HG02973 (cell line): ENCODE data around the gene ALPK1.
"Not testable (repeated sequence)": the region's sequence is repeated elsewhere in the genome, so short reads cannot be mapped to it uniquely, and the experiment has no call there.

ENCODE experiments used
- ATAC-seq: cut with Tn5 transposase; IDR thresholded peaks from one replicate; pipeline ENCODE4 v1.9.1; 2021; ENCODE audit warnings: moderate library complexity; ENCODE audit not compliant: unreplicated experiment

ALPK1 gene

DNA sequence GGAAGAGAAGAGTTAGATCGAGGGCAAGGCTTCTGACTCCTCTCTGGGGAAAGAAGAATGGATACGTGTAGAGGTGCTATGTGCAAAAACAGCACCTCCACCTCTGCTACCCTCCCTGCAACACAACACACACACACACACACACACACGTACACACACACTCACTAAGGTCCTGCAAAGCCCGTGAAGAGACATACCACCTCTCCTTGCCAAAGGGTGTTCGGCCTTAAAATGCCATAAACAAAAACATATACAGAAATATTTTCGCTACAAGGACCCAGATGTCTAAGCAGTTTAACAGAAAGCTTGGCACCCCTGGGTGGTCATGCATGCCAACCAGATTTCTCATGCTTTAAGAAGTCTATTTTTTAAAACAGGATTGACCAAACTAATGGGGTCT, 13.0 kb upstream of the ALPK1 start:
- no peak for ATAC-seq

GRCh38 chr4:112284662-112285411, 12.3 kb upstream of the ALPK1 start:
- no peak for ATAC-seq

DNA sequence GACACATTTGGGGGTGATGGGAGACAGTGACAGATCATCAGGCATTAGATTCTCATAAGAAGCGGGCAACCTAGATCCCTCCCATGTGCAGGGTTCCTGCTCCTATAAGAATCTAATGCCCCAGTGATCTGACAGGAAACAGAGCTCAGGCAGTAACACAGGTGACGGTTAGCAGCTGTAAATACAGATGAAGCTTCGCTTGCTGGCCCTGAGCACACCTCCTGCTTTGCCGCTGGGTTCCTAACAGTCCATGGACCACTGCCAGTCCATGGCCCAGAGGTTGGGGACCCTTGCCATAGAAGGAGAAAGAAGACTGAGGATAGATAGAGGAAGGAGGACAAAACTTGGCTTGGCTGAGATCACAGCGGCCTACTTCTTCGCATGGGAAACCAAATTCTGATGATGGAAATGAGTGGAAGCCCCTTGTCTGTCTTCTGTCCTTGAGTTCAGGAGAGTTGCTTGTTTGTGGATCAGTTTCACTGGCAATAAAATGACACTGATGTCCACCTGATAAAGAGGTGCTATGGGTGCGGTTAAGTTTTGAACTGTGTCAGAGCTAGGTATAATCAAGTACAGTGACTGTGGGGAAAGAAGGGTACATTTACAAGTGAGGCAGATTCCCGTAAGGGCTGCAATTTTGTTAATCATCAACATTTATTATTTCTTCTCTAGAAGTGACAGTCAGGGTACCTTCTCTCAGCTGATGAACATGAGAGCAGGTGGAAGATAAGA, 9.7 kb upstream of the ALPK1 start:
- no peak for ATAC-seq

- ATAC-seq, result peak; percentile 22
These were observed 8.7 kb upstream of the ALPK1 start for GRCh38 chr4:112288455-112288854.

DNA sequence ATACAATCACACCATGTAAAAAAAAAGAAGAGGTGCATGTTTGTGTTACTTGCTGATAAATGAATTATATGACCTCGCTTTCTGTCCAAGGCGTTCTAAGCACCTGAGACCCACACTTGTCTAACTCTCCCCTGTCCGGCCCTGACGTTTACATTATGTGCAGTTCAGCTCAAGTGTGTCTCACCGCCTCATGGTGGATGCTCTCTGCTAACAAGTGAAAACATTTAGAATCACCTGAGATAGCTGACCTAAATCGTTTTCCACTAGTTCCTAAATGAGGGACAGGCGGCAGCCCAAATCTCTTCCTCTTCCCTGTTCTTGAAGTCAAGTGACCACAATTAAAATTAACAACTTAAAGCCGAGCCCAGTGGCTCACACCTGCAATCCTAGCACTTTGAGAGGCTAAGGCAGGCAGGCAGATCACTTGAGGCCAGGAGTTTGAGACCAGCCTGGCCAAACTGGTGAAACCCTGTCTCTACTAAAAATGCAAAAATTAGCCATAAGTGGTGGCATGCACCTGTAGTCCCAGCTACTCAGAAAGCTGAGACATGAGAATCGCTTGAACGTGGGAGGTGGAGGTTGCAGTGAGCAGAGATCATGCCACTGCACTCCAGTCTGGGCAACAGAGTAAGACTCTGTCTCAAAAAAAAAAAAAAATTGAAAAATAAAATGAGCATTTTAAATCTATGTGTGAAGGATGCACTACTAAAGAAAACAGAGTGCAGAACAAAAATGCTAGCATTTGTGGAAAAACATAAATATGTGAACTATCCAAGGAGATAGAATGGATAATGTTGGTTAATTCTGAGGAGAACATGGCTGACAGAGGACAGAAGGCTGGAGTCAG, 7.5 kb upstream of the ALPK1 start:
- no peak for ATAC-seq

DNA sequence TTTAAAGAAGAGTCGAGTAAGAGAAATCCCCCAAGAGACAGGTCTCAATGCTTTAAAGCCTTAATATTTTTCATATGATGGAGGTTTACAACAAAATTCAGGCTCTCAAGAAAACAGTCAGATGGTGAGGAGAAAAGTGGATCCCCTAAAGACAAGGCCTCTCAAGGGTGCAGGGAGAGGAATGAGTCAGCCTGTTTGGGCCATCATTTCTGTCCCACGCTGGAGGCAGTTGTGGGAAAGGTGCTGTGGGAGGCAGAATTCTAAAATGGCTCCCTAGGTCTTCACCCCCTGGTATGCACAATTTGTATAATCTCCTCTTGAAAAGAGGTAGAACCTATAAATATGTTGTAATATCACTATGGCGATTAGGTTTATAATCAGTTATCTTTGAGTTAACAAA, 6.8 kb upstream of the ALPK1 start:
- peak; percentile 27 for ATAC-seq

GRCh38 chr4:112299721-112300120, 2.6 kb downstream of the ALPK1 start:
- ATAC-seq, result no peak

DNA sequence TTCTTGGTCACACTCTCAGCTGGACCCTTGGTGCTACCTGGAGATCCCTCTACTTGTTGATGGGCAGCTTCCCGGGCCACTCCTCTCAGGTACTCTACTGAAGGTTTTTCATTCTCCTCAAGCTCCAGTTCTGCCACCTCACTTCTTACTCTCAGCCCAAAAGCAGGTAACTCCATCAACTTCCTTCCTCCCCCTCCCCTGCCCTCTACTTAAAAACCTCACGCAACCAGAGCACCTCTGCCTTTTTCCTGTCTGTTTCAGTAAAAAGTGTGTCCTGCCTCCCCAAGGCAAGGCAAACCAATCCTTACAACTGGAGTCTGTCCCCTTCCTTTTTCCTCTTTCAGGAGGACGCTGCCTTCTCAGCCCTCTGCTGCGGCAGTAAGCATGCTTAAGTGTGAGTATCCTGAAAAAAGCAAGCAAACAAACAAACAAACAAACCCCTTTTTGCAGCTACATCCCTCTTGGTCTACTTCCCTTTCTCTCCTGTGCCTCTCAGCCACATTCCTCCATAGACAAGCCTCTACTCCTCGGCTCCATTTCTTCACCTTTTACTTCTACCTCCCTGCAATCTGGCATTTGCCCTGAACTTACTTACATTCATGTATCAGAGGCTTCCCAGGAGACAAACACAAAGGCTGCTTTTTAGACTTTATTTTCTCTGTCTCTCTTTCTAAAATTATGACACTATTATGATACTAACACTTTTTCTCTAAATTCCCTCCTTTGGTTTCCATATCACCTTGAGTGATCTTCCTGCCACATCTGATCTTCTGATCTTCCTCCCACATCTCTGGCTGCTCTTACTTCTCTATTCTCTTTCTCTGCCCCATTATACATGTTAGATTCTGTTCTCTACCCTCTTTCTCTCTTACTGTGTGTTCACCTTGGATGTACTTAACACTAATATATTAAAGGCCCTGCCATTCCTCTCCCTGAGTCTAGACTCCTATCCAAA, 5.4 kb downstream of the ALPK1 start:
- ATAC-seq, result peak; percentile 76

DNA sequence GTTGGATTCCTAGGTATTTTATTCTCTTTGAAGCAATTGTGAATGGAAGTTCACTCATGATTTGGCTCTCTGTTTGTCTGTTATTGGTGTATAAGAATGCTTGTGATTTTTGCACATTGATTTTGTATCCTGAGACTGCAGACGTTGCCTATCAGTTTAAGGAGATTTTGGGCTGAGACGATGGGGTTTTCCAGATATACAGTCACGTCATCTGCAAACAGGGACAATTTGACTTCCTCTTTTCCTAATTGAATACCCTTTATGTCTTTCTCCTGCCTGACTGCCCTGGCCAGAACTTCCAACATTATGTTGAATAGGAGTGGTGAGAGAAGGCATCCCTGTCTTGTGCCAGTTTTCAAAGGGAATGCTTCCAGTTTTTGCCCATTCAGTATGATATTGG, 8.3 kb downstream of the ALPK1 start:
- ATAC-seq, result not testable (repeated sequence)

DNA sequence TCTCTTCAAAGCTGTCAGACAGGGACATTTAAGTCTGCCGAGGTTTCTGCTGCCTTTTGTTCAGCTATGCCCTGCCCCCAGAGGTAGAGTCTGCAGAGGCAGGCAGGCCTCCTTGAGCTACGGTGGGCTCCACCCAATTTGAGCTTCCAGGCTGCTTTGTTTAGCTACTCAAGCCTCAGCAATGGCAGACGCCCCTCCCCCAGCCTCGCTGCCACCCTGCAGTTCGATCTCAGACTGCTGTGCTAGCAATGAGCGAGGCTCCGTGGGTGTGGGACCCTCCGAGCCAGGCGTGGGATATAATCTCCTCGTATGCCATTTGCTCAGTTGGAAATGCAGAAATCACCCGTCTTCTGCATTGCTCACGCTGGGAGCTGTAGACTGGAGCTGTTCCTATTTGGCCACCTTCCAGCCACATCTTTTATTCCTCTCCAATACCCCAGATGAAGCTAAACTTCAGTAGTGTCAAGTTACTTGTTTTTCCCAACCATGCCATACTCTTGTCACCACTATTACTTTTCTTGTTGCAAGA, 12.2 kb downstream of the ALPK1 start:
- not testable (repeated sequence) for ATAC-seq

DNA sequence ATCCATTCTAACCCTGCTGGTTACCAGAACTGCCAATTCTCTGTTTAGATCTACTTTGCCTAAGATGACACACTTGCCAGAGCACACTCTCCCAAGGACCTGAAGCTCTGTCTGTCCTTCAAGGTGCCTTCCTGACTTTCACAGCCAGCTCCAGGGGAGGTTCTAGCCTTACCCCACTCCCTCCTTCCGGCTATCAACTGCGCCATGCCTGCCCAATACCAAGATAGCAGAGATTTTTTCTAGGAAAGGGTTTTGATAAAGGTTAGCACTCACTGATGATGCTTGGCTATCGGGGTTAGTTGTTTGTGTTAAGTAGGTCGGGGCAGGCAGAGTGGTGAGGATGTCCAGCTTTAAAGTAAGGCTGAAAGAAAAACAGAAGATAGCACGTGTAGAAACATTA, 14.3 kb downstream of the ALPK1 start:
- no peak for ATAC-seq

DNA sequence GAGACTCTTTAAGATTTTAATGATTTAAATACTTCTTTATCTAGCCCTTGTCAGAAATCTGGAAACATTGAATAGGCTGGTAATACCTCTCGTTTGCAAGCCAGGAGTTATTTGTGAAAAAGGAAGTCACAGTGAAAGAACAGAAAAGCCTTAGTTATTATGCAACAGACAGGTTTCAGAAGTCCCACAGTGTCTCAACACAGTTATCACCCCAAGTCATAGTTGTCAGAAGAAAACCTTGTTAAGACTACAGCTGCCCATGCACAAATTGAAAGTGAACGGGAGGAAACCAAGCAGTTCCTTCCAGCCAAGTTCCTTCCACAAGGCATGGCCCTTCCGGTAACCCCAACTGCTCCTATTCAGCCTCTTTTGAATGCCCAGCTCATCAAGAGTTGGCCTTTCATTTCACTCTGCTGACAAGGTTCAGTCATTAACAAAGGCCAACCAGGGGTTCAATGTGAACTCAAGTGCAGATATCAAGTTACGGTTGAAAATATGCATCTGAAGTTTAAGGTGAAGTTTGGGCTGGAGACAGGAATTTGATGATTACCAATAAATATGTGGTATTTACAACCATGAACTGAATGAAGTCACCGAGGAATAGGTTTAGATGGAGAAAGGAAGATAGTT, 15.6 kb downstream of the ALPK1 start:
- ATAC-seq, result peak; percentile 98

- no peak for ATAC-seq
These were observed 18.3 kb downstream of the ALPK1 start for GRCh38 chr4:112315446-112315845.

GRCh38 chr4:112316360-112316759, 19.2 kb downstream of the ALPK1 start:
- ATAC-seq, result no peak

DNA sequence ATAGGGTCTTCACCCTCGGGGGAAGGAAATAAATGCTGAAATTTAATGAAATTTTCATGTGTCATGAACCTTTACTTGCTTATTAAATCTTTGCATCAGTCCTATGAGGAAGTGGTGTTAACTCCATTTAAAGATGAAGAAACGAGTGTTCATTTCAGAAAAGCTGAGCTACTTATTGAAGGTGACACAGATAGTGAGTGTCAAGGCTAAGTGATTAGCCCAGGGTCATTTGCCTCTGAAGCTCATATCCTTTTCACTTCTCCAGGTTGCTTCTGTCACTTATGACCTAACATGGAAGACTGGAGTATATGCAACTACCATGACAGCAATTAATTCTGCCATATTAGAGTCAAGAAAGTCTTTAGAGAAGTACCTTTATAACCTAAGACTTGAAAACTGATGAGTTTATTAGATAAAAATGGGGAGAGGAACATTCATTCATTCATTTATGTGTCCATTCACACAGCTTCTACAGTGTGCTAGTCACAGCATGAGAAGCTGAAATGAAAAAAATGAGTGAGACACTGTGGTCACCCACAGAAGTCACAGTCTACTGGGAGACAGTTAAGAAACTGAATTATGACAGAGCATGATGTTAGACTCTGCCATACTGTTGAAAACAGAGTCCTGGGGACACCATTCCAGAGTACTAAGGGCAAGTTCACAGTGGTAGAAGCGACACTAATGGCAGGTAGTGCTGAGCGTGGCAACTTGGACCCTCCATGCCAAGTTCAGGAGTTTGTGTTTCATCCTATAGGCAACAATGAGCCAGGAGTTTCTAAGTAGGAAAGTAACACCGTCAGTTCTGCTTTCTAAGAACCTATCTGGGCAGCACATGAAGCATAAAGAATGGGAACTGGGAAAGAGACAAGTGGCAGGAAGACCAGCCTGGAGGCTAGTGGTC, 21.3 kb downstream of the ALPK1 start:
- peak; percentile 95 for ATAC-seq

DNA sequence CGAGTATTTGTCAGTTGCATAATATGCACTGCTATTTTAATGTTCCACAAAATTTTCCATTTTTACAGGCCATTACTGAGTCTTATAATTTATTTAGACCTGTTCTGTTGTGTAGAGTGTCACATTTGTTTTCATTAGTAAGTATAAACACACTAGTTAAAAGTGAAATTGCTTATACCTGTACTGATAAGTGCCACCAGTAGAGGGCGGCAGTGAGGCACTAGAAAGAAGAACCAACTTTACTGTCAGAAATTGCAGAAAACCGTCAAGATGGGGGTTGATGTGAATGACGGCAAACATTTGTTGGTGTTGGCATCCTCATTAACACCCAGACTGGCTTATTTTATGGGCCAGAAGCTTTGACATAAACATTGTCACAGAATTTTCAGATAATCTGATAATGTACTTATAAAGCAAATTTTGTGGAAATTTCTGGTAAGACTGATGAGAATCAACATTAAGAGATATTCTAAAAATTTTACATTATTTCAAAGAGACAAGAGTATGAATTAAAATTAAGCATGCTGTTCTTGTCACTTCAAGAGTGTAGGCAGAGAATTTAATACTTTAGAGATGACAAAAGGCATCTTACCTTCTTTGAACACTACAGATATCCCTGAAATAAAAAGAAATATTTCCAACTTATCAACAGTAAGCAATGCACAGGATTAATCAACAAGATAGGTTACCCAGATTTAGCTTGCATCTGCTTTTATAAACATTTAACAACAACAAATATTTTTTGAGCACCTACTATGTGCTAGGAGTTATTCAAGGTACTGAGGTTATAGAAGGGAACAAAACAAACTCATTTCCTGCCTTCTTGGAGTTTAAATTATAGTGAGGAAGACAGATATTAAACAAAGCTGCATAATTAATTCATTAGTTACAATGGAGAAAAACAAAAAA, 24.9 kb downstream of the ALPK1 start:
- no peak for ATAC-seq

DNA sequence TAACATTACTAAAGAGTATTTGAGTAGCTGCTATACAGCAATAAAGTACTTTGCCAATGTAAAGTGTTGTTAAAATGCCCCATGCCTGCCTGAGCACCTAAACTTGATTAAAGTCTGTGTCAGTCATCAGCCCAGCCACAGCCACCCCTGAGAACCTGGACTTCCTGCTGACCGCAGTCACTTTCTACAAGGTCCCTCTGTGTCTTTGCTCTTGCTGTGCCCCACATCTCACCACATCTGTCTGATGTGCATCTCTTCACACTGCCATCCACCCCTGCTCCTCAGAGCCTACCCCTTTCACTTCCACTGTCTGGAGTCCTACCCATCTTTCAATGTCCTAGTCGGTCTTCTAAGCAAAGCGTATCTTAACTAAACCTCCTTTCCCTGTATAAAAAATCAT, 25.7 kb downstream of the ALPK1 start:
- no peak for ATAC-seq

DNA sequence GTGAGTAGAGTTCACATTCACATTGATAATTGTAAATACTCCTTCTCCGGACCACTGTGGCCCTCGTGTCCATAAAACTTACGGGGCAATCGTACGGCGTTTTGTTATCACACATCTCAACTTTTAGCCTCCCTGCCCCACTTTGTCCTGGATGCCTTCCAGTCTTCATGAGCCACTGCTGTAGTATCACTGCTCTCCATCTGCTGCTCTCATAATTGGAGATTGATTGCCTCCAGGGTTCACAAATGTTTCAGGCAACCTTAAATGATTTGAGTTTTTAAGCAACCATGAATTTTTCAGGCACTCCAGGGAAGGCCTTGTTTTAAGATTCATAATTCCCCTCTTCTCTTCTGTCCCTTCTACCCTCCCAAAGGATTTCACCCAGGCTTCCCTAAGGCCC, 28.4 kb downstream of the ALPK1 start:
- no peak for ATAC-seq
